ENCODE measurements around the gene BTD. TPM values are rescaled to one million over a fixed set of nuclear protein-coding genes. Genes with fewer than 3 reads are reported as not detected.

BTD gene
- total and polyA plus RNA-seq, 2 donors (not counting 3 experiments of a cell fraction or from before 2014, with no cell fraction given) = 20.3 to 32.2 TPM

DNA sequence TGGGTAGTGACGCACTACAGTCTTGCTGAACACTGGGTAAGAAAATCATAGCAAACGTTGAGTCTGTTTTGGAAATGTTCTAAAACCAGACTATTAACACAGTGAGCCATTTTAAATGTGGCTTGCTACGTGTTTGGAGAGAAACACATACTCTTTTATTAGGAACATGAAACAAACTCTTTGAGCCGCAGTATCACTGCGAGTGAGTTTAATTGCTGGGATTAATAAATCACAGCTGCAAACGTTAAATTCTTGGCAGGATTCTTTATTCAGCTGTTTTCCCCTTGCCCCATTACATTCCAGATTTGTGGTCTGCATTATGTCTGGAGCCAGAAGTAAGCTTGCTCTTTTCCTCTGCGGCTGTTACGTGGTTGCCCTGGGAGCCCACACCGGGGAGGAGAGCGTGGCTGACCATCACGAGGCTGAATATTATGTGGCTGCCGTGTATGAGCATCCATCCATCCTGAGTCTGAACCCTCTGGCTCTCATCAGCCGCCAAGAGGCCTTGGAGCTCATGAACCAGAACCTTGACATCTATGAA, 33.6 kb downstream of the BTD start:
- POLR2A ChIA-PET = interaction anchor here (0.6 to 3.8 kb wide), 2 partner anchors 12 to 398 kb away, joined by 4 to 21 read pairs; no protein-coding TSS in a partner anchor
- H3K79me2 ChIP-seq (ENCODE audit: control insufficient read depth, insufficient read depth, low read length) = no peaks in the 10 kb centered on the region
- peak overlapping the region; percentile 2 for H2AFZ ChIP-seq (ENCODE audit: low read depth, low read length)
- H3K4me3 ChIP-seq (replicated peaks in 1 of 3; ENCODE audit: insufficient read depth in 1 of 3, low read depth in 1 of 3, low read length in 3 of 3) = no peak overlapping the region
- no peaks in the 10 kb centered on the region for H3K36me3 ChIP-seq (ENCODE audit: control insufficient read depth in 2 of 2, extremely low read depth in 1 of 2, insufficient read depth in 2 of 2, low read length in 2 of 2)
- TF ChIP-seq POLR2AphosphoS5 (IDR thresholded peaks at IDR 0.05; ENCODE audit: insufficient read depth, low read depth, low read length) = no peak
- TF ChIP-seq POLR2A (IDR thresholded peaks at IDR 0.05; ENCODE audit: low read depth, low read length) = no peak
- TF ChIP-seq EZH2 (IDR thresholded peaks at IDR 0.05; ENCODE audit: borderline replicate concordance, low read depth, low read length, severe bottlenecking) = no peak
- no peak for TF ChIP-seq FOS (IDR thresholded peaks at IDR 0.05; ENCODE audit: borderline replicate concordance, insufficient read depth, low read length)
- TF ChIP-seq GATA2 (IDR thresholded peaks at IDR 0.05; ENCODE audit: insufficient read depth, insufficient read length, low read depth, low read length) = no peak
- TF ChIP-seq JUN (IDR thresholded peaks at IDR 0.05; ENCODE audit: borderline replicate concordance, insufficient read depth, insufficient read length, low read depth) = no peak
- no peak for TF ChIP-seq MYC (IDR thresholded peaks at IDR 0.05; ENCODE audit: low read depth, low read length)
- TF ChIP-seq, protein P1, sequence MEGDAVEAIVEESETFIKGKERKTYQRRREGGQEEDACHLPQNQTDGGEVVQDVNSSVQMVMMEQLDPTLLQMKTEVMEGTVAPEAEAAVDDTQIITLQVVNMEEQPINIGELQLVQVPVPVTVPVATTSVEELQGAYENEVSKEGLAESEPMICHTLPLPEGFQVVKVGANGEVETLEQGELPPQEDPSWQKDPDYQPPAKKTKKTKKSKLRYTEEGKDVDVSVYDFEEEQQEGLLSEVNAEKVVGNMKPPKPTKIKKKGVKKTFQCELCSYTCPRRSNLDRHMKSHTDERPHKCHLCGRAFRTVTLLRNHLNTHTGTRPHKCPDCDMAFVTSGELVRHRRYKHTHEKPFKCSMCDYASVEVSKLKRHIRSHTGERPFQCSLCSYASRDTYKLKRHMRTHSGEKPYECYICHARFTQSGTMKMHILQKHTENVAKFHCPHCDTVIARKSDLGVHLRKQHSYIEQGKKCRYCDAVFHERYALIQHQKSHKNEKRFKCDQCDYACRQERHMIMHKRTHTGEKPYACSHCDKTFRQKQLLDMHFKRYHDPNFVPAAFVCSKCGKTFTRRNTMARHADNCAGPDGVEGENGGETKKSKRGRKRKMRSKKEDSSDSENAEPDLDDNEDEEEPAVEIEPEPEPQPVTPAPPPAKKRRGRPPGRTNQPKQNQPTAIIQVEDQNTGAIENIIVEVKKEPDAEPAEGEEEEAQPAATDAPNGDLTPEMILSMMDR (IDR thresholded peaks at IDR 0.05; ENCODE audit: extremely low read depth in 1 of 2, insufficient read depth in 1 of 2, low read depth in 1 of 2, low read length in 2 of 2) = no peak
- H3K9me1 ChIP-seq (replicated peaks; ENCODE audit: control insufficient read depth, extremely low read depth, insufficient read depth, low read length) = no peaks in the 10 kb centered on the region
- H3K4me2 ChIP-seq (ENCODE audit: insufficient read depth, low read length) = peak overlapping the region; percentile 21
- BruUV-seq (replicated peaks) = no TSS peak
- peak; percentile 35 for FAIRE-seq
- no peaks in the 10 kb centered on the region for H4K20me1 ChIP-seq (replicated peaks; ENCODE audit: control insufficient read depth, extremely low read depth, insufficient read depth, low read length)
- no peaks in the 10 kb centered on the region for H3K9me3 ChIP-seq (replicated peaks; ENCODE audit: control insufficient read depth, insufficient read depth, low read length)
- dilution Hi-C loops (cut with MboI; ENCODE audit: extremely low pct_ligation_motif_present, low sequenced_read_pairs) = loop anchor here (25.0 kb wide), 1 partner anchor 427 kb away; no protein-coding TSS in a partner anchor
- CTCF ChIA-PET = interaction anchor here (0.6 to 4.7 kb wide), 3 partner anchors 11 to 177 kb away, joined by 3 to 44 read pairs (median 5); partner anchors contain the start of gene ANKRD28
- no peaks in the 10 kb centered on the region for H3K27me3 ChIP-seq (ENCODE audit: control insufficient read depth in 2 of 2, insufficient read depth in 2 of 2, low read length in 2 of 2)
- H3K4me1 ChIP-seq (ENCODE audit: control insufficient read depth, extremely low read depth, insufficient read depth, low read length) = peaks cover 80% of the 10 kb centered on the region
- H3K9ac ChIP-seq (replicated peaks; ENCODE audit: extremely low read depth, insufficient read depth, low read length) = peak overlapping the region; percentile 77
- peak; percentile 89 for DNase-seq (ENCODE audit: low read depth, low spot score)
- peak overlapping the region; percentile 93 for H3K27ac ChIP-seq (ENCODE audit: insufficient read depth, low read depth, low read length)
- intact Hi-C loops (cut with micrococcal nuclease) = loop anchor here (5.0 to 10.0 kb wide), 2 partner anchors 340 to 847 kb away; no protein-coding TSS in a partner anchor

All from endothelial cell of umbilical vein (primary cell).